Hematopoietic multipotent progenitor cell treated with erythropoietin and hydrocortisone succinate and interleukin-3 and kit ligand, for 17 days (in vitro differentiated cells): Measurements from ENCODE around the gene ITGA1.

Experiments used
- DNase-seq: peaks from one replicate; pipeline ENCODE4 v3.0.0-alpha.2; 2015; ENCODE audit warnings: low spot score

ITGA1 gene

GRCh38 chr5:52998552-52999313 lies 211.0 kb downstream of the ITGA1 start:
- no peak for DNase-seq

GRCh38 chr5:52999344-52999949 lies 211.7 kb downstream of the ITGA1 start:
- no peak for DNase-seq

- no peak for DNase-seq
These were observed 213.8 kb downstream of the ITGA1 start for GRCh38 chr5:53001541-53001940.

- no peak for DNase-seq
These were observed 214.8 kb downstream of the ITGA1 start for GRCh38 chr5:53002491-53002890.

- DNase-seq, result no peak
These were observed 215.4 kb downstream of the ITGA1 start for GRCh38 chr5:53003144-53003543.

GRCh38 chr5:53006911-53007890 lies 219.5 kb downstream of the ITGA1 start:
- DNase-seq, result no peak

- no peak for DNase-seq
These were observed 221.0 kb downstream of the ITGA1 start for GRCh38 chr5:53008751-53009150.
